MCF 10A (cell line): ENCODE measurements around the gene SLC25A42. TPM values are rescaled to one million over a fixed set of nuclear protein-coding genes. Genes with fewer than 3 reads are reported as not detected.
"Not testable (repeated sequence)": the region's sequence is repeated elsewhere in the genome, so short reads cannot be mapped to it uniquely, and the experiment has no call there.

ENCODE experiments used
- BruUV-seq: library from RNA; stranded (reverse); fragments of 400-500 nt; replicated peaks from 2 replicates; lab custom pipeline; 2021; lab: Mats Ljungman, UMichigan
- CTCF ChIA-PET: fragments of 300-600 bp; sonication (Branson Sonifier 250); formaldehyde crosslinking; extraction: SDS; loops from one replicate; lab custom pipeline; 2021; ENCODE audit warnings: antibody characterized with exemption, inconsistent platforms; lab: Yijun Ruan, JAX
- POLR2A ChIA-PET: fragments of 300-600, 350-650 bp; sonication (Branson Sonifier 250); formaldehyde crosslinking; extraction: SDS; loops from one replicate; lab custom pipeline; 2020; ENCODE audit warnings: antibody characterized with exemption, inconsistent platforms; lab: Yijun Ruan, JAX
- DNase-seq: peaks from one replicate; pipeline ENCODE4 v3.0.0-alpha.2; 2018; ENCODE audit not compliant: unreplicated experiment
- H3K27ac Mint-ChIP-seq: one replicate; pipeline ENCODE4 v1.8.0; 2022; ENCODE audit warnings: mild to moderate bottlenecking, low read depth, mixed read lengths; ENCODE audit not compliant: unreplicated experiment
- H3K27me3 Mint-ChIP-seq: one replicate; pipeline ENCODE4 v1.8.0; 2022; ENCODE audit warnings: mixed read lengths; ENCODE audit not compliant: insufficient read depth, unreplicated experiment
- H3K36me3 Mint-ChIP-seq: one replicate; pipeline ENCODE4 v1.8.0; 2022; ENCODE audit warnings: mild to moderate bottlenecking, moderate library complexity, mixed read lengths; ENCODE audit not compliant: insufficient read depth, unreplicated experiment
- H3K4me1 Mint-ChIP-seq: one replicate; pipeline ENCODE4 v1.8.0; 2022; ENCODE audit warnings: mixed read lengths; ENCODE audit not compliant: insufficient read depth, unreplicated experiment
- H3K4me3 Mint-ChIP-seq: one replicate; pipeline ENCODE4 v1.8.0; 2022; ENCODE audit warnings: mild to moderate bottlenecking, moderate library complexity, mixed read lengths; ENCODE audit not compliant: unreplicated experiment
- H3K9me3 Mint-ChIP-seq: one replicate; pipeline ENCODE4 v1.8.0; 2022; ENCODE audit warnings: mixed read lengths; ENCODE audit not compliant: unreplicated experiment
- CTCF ChIP-seq: fragments of 200-600 bp; IDR thresholded peaks from one replicate; pipeline ENCODE4 v1.8.0; 2022; ENCODE audit warnings: antibody characterized with exemption, mild to moderate bottlenecking; ENCODE audit not compliant: unreplicated experiment
- intact Hi-C: fragments of 100-400 bp; cut with micrococcal nuclease; formaldehyde crosslinking; loops from 2 replicates; pipeline ENCODE4 v1.14.1; 2022
- total RNA-seq: library from RNA; stranded (reverse); gene quantifications from 2 replicates; pipeline ENCODE4 v1.2.3, GENCODE V29; 2022

SLC25A42 gene
- total RNA-seq, 1 experiment from 2014 or later, result 3.1 TPM

- Mint-ChIP-seq H3K36me3 (peaks cover 5% of the 10 kb centered on the region), H3K4me3 (no peak overlapping the region), H3K27me3 (no peaks in the 10 kb centered on the region), H3K27ac (no peak overlapping the region), H3K4me1 (peaks cover 11% of the 10 kb centered on the region), H3K9me3 (peaks cover 7% of the 10 kb centered on the region)
- POLR2A ChIA-PET, result no interaction called here
- BruUV-seq, result no TSS peak
- CTCF ChIA-PET, result no interaction called here
- intact Hi-C loops, result loop anchor here (5.0 kb wide), 1 partner anchor 72 kb away; the partner anchor contains the start of gene SLC25A42
- no peak for TF ChIP-seq CTCF
- no peak for DNase-seq
These were observed 70.9 kb downstream of the SLC25A42 start for GRCh38 chr19:19134687-19135158.

DNA sequence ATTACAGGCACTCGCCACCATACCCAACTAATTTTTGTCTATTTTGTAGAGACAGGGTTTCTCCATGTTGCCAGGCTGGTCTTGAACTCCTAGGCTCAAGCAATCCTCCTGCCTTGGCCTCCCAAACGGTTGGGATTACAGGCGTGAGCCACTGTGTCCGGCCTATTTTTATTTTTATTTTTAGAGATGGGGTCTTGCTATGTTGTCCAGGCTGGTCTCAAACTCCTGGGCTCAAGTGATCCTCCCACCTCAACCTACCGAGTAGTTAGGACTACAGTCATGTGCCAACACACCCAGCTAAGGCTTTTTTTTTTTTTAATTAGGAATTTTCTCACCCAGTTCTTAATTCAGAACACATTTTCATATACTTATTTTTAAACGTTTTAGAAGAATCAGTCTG is 71.9 kb downstream of the SLC25A42 start:
- not testable (repeated sequence) for DNase-seq, H3K4me3 Mint-ChIP-seq, H3K27ac Mint-ChIP-seq, H3K9me3 Mint-ChIP-seq, H3K36me3 Mint-ChIP-seq, BruUV-seq, H3K27me3 Mint-ChIP-seq
- CTCF ChIA-PET, result interaction anchor here (0.7 to 1.1 kb wide), 2 partner anchors 11 to 518 kb away, joined by 5 read pairs; no protein-coding TSS in a partner anchor
- POLR2A ChIA-PET, result interaction anchor here (0.7 kb wide), 1 partner anchor 36 kb away, joined by 3 read pairs; no protein-coding TSS in a partner anchor
- intact Hi-C loops, result loop anchor here (5.0 kb wide), 1 partner anchor 73 kb away; the partner anchor contains the start of gene SLC25A42
- peaks cover 11% of the 10 kb centered on the region for H3K4me1 Mint-ChIP-seq

DNA sequence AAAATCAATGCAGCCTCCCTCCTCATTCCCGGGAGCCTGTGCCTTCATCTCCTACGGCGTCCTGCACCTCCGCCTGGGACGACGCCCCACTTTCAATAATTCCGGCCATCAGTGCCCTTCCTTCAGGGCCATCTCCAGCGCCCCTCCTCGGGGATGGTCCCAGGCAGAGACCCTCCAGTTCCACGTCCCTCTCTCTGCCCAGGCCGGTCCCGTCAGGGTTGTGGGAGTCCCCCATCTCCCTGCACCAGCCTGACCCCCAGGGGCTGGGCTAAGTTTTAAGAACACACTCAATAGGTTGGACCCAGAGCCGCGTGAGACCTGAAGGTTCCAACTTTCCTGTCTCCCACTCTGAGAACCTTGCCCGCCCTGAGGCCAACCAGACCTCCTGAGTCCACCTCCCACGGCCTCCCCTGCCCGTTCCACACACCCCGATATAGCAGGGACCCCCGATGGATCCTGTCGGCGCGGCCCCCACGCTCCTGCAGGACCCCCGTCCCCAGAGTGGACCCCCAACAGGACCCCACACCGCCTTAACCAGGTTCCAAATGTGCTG is 73.8 kb downstream of the SLC25A42 start:
- intact Hi-C loops, result loop anchor here (5.0 kb wide), 1 partner anchor 75 kb away; the partner anchor contains the start of gene SLC25A42
- Mint-ChIP-seq H3K27me3 (no peaks in the 10 kb centered on the region), H3K9me3 (no peaks in the 10 kb centered on the region), H3K4me3 (peak overlapping the region; percentile 97), H3K36me3 (peaks cover 5% of the 10 kb centered on the region), H3K4me1 (peaks cover 11% of the 10 kb centered on the region), H3K27ac (peak overlapping the region; percentile 98)
- TF ChIP-seq CTCF, result no peak
- CTCF ChIA-PET, result interaction anchor here (0.8 kb wide), 1 partner anchor 145 kb away, joined by 3 read pairs; no protein-coding TSS in a partner anchor
- POLR2A ChIA-PET, result no interaction called here
- BruUV-seq, result no TSS peak
- DNase-seq, result no peak

DNA sequence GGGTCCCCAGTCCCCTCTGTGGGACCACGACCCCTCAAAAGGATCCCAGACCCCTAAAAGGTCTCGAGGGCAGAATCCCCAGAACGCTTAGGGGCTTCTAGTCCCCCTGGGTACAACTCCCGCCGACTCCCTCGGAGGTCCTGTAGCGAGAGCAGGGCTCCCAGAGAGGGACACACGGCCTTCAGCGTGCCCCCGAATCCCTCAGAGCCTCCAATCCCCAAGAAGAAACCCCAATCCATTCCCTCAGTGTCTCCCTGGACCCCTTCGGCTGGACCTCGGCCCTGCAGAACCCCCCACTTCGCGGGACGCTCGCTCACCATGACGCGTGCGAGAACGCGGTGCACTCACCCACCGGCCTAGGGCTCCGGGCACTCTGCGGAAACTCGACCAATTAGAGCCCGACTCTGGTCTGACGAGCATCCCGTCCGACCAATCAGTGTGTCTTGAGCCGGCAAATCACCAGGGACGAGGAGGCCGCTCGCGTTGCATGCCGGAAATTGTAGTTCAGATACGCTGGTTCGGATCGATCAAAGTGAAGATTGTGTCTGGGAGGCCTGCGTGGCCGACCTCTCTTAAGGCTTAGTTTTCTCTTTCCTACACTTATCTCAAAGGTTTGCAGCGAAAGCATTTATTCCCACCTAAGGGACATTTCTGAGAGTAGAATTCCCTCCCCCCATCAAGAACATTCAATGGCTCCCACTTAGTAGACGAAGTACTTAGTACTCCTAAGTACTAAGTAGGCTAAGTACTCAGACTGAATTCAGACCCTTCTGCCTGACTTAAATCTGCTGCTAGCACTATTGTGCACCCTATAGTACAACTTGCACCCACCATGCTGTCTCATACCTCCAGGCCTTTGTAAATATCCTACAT is 74.6 kb downstream of the SLC25A42 start, which contains the start of gene TMEM161A:
Gene TMEM161A (minus strand): TSS at position 370 of the 873 bp plus-strand sequence. CDS start 50 bp downstream, at position 320.
- TF ChIP-seq CTCF, result no peak
- intact Hi-C loops, result loop anchor here (5.0 kb wide), 1 partner anchor 76 kb away; the partner anchor contains the start of gene SLC25A42
- Mint-ChIP-seq H3K36me3 (peaks cover 5% of the 10 kb centered on the region), H3K9me3 (no peaks in the 10 kb centered on the region), H3K4me1 (peaks cover 11% of the 10 kb centered on the region), H3K27ac (peak within 1 kb of the TSS; percentile 98), H3K27me3 (no peaks in the 10 kb centered on the region), H3K4me3 (peak within 1 kb of the TSS; percentile 97)
- CTCF ChIA-PET, result interaction anchor here (0.6 to 0.7 kb wide), 2 partner anchors 94 to 224 kb away, joined by 3 to 4 read pairs; no protein-coding TSS in a partner anchor
- POLR2A ChIA-PET, result interaction anchor here (1.0 kb wide), 1 partner anchor 98 kb away, joined by 8 read pairs; no protein-coding TSS in a partner anchor
- BruUV-seq, result TSS peak; percentile 6
- DNase-seq, result peak; percentile 99
